NOMO-1 treated with dmso at 0.1 percent for 144 hours (cell line): ENCODE data around the gene ADAMTSL4.
A peak's percentile ranks its signal among the peaks of the same experiment; 100 is the strongest.

ENCODE experiments used
- DNase-seq: peaks from one replicate; lab custom pipeline; 2025; ENCODE audit not compliant: unreplicated experiment; lab: John Stamatoyannopoulos, UW

ADAMTSL4 gene

GRCh38 chr1:150534002-150534401 is 15.2 kb upstream of the ADAMTSL4 start:
- no peak for DNase-seq

- DNase-seq, result no peak
Observed at GRCh38 chr1:150535511-150536287, 13.5 kb upstream of the ADAMTSL4 start.

GRCh38 chr1:150536836-150537731 is 12.1 kb upstream of the ADAMTSL4 start:
- DNase-seq, result no peak

GRCh38 chr1:150537732-150538684 is 11.2 kb upstream of the ADAMTSL4 start:
- DNase-seq, result no peak

GRCh38 chr1:150543500-150544143 is 5.6 kb upstream of the ADAMTSL4 start:
- DNase-seq, result no peak

- DNase-seq, result no peak
Observed at GRCh38 chr1:150544204-150544603, 5.0 kb upstream of the ADAMTSL4 start.

- no peak for DNase-seq
Observed at GRCh38 chr1:150545486-150546032, 3.6 kb upstream of the ADAMTSL4 start.

GRCh38 chr1:150546294-150546937 is 2.8 kb upstream of the ADAMTSL4 start:
- no peak for DNase-seq

- no peak for DNase-seq
Observed at GRCh38 chr1:150548324-150548631, 930 bp upstream of the ADAMTSL4 start.

GRCh38 chr1:150549496-150550221 is 451 bp downstream of the ADAMTSL4 start:
- DNase-seq, result no peak

- DNase-seq, result no peak
Observed at GRCh38 chr1:150550222-150551050, 1.2 kb downstream of the ADAMTSL4 start.

- no peak for DNase-seq
Observed at GRCh38 chr1:150551051-150551783, 2.0 kb downstream of the ADAMTSL4 start.

GRCh38 chr1:150551784-150552127 is 2.5 kb downstream of the ADAMTSL4 start:
- no peak for DNase-seq

- peak; percentile 92 for DNase-seq
Observed at GRCh38 chr1:150552128-150552910, 3.1 kb downstream of the ADAMTSL4 start.

- DNase-seq, result no peak
Observed at GRCh38 chr1:150552911-150553289, 3.7 kb downstream of the ADAMTSL4 start.

- DNase-seq, result no peak
Observed at GRCh38 chr1:150553392-150554085, 4.3 kb downstream of the ADAMTSL4 start.
